ENCODE measurements around the gene CRY2. TPM values are rescaled to one million over a fixed set of nuclear protein-coding genes. Genes with fewer than 3 reads are reported as not detected.

The CRY2 gene
- total and polyA plus RNA-seq, 10 of the 15 experiments (the other 5 are each of a cell fraction or from before 2014, with no cell fraction given), result 1.2 to 14.7 (median 8.1) TPM

GRCh38 chr11:45877221-45877620 lies 29.9 kb downstream of the CRY2 start:
- CTCF ChIA-PET, result interaction anchor here (0.9 to 1.6 kb wide), 2 partner anchors 35 to 88 kb away, joined by 3 read pairs; no protein-coding TSS in a partner anchor
- Histone ChIP-seq H3K4me1 (ENCODE audit: control insufficient read depth, insufficient read depth, low read length) (no peaks in the 10 kb centered on the region), H3K36me3 (ENCODE audit: control insufficient read depth in 2 of 2, insufficient read depth in 2 of 2, low read length in 1 of 2) (peaks cover under 1 to 16% of the 10 kb centered on the region in 2 experiments), H2AFZ (ENCODE audit: control insufficient read depth, low read depth, low read length) (no peak overlapping the region), H3K27ac (ENCODE audit: control insufficient read depth, insufficient read depth) (no peak overlapping the region), H3K27me3 (replicated peaks in 1 of 2; ENCODE audit: control insufficient read depth in 2 of 2, insufficient read depth in 2 of 2, low read length in 1 of 2) (no peaks in the 10 kb centered on the region), H3K79me2 (ENCODE audit: control insufficient read depth, insufficient read depth, low read length) (no peaks in the 10 kb centered on the region), H3K9me3 (replicated peaks; ENCODE audit: control insufficient read depth, insufficient read depth, low read length) (no peaks in the 10 kb centered on the region), H3K9ac (ENCODE audit: control insufficient read depth, insufficient read depth, low read length) (no peak overlapping the region), H4K20me1 (ENCODE audit: control insufficient read depth, insufficient read depth) (no peaks in the 10 kb centered on the region), H3K4me3 (no peak overlapping the region), H3K4me2 (ENCODE audit: control insufficient read depth, insufficient read depth) (no peak overlapping the region)
- 96% methylated on average over 8 of the region's 8 CpGs for WGBS (ENCODE audit: insufficient coverage, insufficient replicate concordance, low lambda C conversion rate, missing lambda C conversion rate)
- TF ChIP-seq HDGF (IDR thresholded peaks at IDR 0.05), result no peak
- TF ChIP-seq RAD21 (IDR thresholded peaks at IDR 0.05; ENCODE audit: insufficient read depth, low read depth, low read length), result no peak
- TF ChIP-seq E4F1 (IDR thresholded peaks at IDR 0.05; ENCODE audit: borderline replicate concordance, partially characterized antibody), result no peak
- TF ChIP-seq CEBPZ (IDR thresholded peaks at IDR 0.05; ENCODE audit: low read depth, low read length), result no peak
- TF ChIP-seq CBX5 (IDR thresholded peaks at IDR 0.05; ENCODE audit: low read depth), result no peak
- TF ChIP-seq KDM1A (IDR thresholded peaks at IDR 0.05; ENCODE audit: borderline replicate concordance), result no peak
- TF ChIP-seq JUNB (IDR thresholded peaks at IDR 0.05), result no peak
- no peak for TF ChIP-seq SREBF1 (IDR thresholded peaks at IDR 0.05; ENCODE audit: low read length)
- TF ChIP-seq SIX5 (IDR thresholded peaks at IDR 0.05; ENCODE audit: low read depth, low read length, severe bottlenecking), result no peak
- FAIRE-seq (no peak), DNase-seq (ENCODE audit: low read depth, low spot score) (no peak), ATAC-seq (no peak)
- SMC1A ChIA-PET (ENCODE audit: uncharacterized antibody, unreplicated experiment), result interaction anchor here (1.1 to 1.4 kb wide), 2 partner anchors 14 to 22 kb away, joined by 3 to 4 read pairs; no protein-coding TSS in a partner anchor
- intact Hi-C loops (cut with micrococcal nuclease; ENCODE audit: unreplicated experiment), result no loop called here
- RAD21 ChIA-PET (ENCODE audit: unreplicated experiment), result no interaction called here
- POLR2A ChIA-PET, result no interaction called here
- in situ Hi-C loops (cut with MboI), result no loop called here
- BruUV-seq (replicated peaks), result no TSS peak

Data from GM12878 (cell line).